Activated CD8-positive, alpha-beta memory T cell treated with anti-CD3 and anti-CD28 coated beads, Interleukin-2, amount 50 U/mL, for 4 hours (primary cell): ENCODE results near the gene FAM216B.
"Not testable (repeated sequence)": the region's sequence is repeated elsewhere in the genome, so short reads cannot be mapped to it uniquely, and the experiment has no call there.

ENCODE experiments used
- DNase-seq: peaks from one replicate; pipeline ENCODE4 v3.0.0-alpha.2; 2020

FAM216B gene

DNA sequence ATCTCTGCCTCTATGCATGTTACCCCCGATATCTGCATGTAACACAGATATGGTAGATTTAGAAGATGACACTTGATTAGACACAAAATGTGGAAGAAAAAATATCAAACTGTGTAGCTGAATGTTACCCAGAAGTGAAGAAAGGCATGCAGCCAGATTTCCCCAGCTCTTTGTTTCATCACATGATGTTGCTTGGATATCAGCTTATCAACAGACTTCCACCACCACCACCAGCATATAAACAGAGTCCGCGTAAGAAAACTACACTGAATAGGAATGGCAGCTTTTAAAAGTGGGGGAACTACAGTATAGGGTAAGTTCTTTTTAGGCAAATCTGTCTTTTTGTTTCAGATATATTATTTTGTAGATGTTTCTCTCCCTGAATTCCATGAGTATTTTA lies at the start of gene FAM216B:
FAM216B (plus strand) TSS at position 233 of the 400 bp plus-strand sequence. CDS start 2,484 bp downstream, outside the sequence.
- no peak for DNase-seq

DNA sequence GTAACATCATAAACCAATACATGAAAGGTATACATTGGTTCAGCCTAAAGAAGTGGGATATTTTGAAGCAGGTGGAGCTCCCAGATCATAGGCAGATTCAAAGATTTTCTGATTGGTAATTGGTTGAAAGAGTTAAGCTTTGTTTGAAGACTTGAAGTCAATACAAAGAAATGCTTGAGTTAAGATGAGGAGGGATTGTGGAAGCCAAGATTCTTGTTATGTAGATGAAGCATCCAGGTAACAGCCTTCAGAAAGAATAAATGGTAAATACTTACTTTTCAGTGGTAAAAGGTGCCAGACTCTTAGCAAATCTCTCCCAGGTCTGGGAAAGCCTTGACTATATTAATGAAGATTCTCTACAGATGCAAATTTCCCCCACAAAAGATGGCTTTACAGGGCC lies 49.3 kb upstream of the FAM216B start:
- DNase-seq = no peak

DNA sequence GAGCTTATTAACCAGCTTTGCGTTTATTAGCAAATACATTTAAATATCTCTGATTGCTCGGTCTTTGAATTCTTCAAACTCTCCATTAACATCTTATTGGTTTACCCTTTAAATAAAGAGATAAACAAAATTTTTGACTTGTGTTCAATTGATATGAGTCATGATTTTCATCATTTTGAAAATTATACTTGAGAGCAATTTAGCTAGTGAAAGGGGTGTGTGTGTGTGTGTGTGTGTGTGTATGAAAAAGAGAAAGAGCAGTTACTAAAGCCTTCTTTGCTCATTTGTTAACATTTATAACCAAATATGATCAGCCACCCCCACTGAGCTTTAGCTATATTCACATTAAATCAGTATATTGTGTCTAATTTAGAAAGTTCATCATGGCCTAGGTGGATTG lies 48.3 kb upstream of the FAM216B start:
- DNase-seq = no peak

DNA sequence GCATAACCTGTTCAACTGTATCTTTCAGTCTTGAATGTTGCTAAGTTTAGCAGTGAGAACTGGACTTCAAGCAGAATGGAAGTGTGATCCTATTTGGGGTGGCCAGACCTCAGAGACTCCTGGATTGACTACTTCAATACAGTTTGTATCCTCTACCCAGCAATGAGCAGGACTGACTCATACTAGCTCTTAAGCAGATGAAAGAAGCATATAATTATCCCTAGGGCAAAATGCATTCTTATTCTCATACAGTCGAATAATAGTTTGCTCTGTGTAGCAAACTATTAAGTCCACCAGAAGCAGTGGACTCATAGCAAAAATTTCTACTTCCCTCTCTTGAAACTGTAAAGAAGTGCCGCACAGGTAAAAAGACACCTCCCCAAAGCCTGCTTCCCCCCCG lies 46.4 kb upstream of the FAM216B start:
- DNase-seq = no peak

DNA sequence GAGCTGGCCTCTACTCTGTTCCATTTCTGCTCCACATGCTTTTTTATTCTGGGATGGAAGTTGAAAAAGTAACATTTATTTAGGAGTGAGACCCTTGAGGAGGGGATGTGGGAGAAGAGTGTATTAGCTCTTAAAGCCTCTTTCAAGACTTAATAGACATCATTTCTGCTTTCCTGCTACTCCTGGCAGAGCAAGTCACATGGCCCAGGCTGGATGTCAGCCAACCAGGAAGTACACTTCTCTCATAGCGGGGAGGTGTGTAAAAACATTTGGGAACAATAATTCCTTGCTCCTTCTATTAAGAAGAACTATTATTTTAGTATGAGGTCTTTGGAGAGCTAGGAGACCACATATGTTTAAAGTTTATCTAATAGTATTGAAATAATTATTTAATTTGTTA lies 40.6 kb upstream of the FAM216B start:
- no peak for DNase-seq

DNA sequence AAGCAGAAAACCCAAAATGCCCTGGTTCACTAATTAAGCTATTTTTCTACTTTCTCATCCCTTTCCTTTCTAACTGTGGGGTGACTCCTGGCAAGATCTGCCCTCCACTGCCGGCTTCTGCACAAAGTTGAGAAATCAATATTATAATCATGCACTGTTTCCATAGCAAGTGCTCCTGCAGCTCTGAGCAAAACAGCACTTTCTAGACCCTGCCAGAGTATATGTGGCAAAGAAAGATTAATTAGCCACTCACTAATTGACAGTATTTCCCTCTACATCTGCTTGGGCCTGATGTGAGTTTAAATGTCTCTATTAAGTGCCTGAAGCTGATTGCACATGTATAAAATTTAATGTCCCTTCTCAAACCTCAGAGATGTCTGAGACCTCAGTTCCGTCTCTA lies 39.5 kb upstream of the FAM216B start:
- no peak for DNase-seq

DNA sequence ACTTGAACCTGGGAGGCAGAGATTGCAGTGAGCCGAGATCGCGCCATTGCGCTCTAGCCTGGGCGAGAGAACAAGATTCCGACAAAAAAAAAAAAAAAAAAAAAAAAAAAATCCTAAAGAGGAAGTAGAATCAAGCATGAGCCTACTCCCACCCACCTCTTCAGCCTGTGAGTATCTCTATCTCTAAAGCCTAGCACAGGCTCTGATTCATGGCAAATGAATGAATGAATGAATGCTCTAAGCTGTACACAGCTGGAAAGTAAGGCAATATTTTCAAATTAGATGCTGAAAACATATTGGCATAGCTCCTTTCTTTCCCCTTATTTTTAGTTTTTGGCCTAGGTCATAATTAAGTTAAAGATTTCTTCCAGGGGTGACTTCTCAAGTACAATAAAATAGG lies 35.7 kb upstream of the FAM216B start:
- DNase-seq = no peak

DNA sequence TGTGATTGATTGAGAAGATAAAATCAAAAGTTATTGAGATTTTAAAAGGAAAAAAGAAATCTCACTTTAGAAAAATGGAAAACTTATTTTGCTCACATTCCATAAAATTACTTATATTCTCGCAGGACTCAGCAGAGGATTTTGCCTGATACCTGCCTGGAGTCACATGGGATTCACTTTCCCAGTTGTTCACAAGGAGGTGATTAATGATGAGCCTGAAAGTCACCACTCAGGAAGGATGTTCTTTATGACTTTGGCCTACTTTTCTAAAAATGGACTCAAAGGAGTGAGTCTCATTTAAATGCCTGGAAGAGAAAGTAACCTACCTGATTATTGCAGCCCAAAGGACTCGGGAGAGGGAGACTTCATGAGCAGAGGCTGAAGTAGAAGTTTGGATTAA lies 34.5 kb upstream of the FAM216B start:
- no peak for DNase-seq

DNA sequence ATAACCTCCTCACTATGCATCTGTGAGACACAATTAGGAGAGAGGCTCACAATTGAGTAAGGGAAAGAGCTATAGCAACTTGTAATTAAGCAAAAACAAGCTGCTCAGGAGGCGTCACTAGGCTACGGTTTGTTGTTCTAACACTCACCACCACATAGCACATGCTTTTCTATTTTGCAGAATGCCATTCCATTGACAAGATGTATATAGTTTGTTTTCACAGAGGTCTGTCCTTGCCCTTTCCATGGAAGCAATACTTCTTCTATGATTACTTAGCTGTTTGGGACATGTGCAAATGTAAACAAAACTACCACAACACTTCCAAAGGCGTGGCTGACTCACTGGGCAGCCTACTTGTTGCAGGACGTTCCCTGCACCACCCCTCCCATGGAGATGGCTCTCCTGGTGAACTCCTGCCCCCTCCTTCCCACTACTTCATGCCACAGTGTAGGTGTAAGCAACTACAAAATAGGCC lies 33.9 kb upstream of the FAM216B start:
- no peak for DNase-seq

DNA sequence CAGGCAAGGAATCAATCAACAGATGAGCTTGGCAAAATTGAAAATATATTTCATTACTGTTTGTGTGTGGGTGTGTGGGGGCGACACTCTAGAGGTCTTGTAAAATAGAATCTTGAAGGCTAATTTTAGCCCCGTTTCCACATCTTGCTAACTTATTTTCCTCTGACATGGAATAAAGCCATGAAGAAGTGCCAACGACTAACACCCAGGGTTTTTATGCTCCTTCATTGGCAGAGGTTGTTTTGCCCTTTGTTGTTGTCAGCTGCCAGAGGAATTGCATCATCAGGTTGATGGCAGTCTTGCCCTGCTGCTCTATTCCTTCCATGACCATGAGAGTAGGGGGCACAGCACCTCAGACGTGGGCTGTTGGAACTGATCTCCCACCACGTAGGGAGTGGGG lies 30.6 kb upstream of the FAM216B start:
- DNase-seq = no peak

DNA sequence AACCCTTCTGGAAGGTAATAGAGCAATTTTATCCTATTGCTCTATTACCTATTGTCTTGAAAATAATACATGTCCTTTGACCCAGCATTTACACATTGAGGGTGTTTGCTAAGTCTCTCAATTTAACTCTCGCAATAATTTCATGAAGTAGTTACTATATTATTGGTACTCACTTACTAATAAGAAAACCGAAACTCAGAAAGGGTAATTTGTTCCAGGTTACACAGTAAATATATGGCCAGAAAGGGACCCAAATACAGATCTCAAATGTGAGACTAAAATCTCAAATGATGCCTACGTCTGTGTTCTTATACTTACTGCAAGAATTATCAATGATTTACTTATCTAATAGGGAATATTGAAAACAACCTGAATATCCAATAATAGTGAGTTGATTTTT lies 29.7 kb upstream of the FAM216B start:
- DNase-seq = no peak

DNA sequence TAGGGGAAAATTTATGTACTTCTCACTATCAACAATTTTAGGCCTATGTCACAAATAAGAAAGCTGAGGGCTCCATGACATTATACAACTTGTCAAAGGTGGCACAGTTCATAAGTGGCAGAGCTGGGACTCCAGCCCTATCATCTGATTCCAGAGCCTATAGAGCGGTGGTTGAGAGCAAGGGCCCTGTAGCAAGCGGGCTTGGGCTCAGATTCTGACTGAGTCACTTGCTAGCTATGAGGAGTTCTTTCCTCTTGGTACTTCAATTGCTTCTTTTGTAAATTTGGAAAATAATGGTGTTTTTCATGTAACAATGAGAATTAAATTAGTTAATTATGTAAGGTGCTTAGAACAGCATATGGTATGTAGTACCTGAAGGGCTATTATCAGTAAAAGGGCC lies 28.7 kb upstream of the FAM216B start:
- no peak for DNase-seq

DNA sequence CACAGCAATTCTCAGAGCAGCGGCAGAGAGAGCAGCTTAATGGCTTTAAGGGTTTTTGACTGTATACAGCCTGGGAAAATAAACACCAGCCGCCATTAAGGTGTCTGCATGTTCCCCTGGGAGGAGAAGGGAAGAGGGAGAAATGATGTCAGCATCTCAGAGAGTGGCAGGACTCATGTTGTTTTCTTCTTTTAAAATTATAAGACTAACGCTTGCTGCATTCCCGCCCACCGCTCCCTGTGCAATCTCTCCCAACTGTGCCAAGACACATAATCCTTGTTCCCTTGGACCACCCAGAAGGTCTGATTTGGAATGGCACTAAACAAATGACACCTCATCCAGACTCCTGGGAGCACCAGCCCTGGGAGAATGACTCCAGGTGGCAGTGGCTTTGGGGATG lies 27.7 kb upstream of the FAM216B start:
- DNase-seq = no peak

DNA sequence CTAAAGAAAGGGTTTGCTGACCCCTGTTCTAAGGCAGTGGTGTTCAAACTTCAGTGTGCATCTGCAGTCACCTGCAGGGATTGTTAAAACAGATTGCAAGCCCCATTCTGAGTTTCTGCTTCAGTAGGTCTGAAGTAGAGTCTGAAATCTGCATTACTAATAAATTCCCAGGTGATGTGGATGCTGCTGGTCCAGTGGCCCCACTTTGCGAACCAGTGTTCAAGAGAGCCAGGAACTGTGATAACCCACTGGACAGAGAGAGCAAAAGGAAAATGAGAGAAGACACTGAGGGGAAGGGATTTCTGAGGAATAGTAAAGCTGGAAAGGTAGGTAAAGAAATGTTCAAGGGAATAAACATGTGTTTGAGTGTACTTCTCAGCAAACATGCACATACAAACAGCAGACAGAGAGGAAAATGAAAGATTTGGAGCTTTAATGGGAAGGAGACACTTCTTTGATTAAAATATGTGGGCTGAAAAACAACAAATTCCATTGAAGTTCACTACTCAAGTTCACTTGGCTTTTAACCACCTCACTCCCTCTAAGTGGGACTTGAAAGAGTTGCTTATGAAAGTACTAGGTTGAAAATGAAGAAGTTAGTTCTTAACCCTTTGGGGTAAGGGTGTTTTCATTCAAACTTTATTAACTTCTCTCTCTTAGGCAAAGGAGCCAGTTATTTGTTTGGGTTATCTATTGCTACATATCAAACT lies 26.4 kb upstream of the FAM216B start:
- no peak for DNase-seq

DNA sequence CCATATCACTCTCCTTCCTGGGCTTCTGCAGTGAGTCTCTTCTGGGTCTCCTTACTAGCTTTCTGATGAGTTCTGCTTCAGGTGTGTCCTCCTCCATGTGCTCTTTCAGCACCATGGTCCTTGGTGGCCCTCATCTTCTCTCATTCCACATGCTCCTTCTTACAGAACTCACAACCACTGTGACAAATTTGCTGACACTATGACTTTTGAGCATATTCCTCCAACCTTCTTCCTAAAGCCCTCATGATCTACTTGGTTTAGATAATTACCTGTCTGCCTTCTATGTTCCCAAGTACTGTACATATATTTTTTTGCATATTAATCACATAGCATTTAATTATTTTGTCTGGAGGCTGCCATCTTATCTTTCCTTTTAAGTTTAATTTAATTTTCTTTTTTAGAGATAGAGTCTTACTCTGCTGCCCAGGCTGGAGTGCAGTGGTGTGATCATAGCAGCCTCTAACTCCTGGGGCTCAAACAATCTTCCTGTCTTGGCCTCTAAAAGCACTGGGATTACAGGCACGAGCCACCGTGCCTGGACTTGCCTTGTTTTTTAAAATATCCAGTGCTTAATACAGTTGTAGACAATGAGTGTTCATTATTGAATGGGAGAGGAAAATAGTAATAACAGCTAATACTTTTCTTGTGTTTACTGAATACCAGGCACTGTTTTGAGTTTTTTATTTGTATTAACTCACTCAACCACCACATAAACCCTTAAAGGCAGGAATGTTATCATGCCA lies 23.5 kb upstream of the FAM216B start:
- no peak for DNase-seq

DNA sequence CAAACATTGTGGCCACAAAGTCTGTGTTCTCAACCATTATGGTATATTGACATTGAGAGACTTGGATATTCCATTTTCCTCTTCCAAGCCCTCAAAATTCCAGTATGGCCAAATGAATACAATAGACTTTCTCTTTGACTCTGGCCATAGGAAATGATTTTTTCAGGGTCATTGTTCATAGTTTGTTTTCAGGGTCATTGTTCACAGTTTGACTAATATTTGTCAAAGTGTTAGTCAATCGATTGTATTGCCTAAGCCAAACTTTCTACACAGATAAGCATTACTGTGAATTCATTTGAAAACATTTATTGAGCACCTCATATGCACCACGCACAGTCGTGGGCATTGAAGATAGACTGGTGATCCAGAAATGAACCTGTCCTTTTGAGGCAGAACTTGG lies 22.9 kb upstream of the FAM216B start:
- no peak for DNase-seq

DNA sequence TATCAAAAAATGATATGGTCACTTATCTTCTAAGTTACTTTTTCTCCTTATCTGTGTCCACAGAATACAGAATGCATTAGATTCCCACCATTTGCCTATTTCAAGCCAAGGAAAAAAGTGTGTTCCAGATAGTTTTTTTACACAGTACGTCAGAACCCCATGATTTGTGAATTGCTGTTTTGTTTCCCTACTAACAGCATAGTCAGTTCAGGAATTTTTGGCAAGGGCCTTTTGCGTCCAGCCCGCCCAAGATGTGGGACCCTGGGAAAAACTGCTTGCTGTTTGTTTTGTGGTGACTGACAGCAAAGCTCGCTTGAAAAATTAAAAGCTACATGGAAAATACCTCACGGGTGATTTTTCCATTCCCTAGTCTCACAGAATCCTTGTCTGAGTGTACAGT lies 20.4 kb upstream of the FAM216B start:
- DNase-seq = no peak

DNA sequence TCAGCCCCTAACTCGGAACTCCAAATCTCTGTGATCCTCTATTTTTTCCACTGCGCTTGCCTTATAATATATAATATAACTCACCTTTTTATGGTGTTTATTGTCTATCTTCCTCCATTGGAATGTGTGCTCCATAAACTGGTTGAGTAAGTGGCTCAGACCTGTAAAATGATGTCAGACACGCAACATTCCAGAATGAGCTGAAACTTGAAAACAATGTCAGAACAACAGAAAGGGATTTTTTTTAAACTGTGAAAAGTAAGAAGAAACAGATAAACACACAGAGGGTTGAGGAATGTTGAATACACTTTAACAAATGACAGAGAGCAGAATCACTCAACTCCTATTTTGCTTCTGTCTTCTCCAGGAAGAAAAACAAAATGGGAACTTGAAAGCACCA lies 19.1 kb upstream of the FAM216B start:
- no peak for DNase-seq

DNA sequence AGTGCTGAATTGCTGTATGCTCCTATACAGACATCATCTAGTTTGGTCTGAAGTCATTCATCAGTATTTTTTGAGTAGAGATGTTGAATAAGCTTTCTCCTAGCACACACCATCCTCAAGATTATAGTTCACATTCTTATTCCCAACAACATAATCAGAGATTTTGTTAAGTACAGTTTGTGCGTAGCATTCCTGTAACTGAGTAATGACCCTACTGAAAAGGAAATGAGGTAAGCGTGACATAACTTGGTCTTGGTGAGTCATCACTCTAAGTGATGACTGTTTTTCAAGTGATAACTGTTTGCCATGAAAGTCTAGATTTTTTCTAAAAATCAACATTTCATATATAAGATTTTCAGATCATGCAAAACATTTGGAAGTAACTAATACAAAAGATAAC lies 18.5 kb upstream of the FAM216B start:
- no peak for DNase-seq

DNA sequence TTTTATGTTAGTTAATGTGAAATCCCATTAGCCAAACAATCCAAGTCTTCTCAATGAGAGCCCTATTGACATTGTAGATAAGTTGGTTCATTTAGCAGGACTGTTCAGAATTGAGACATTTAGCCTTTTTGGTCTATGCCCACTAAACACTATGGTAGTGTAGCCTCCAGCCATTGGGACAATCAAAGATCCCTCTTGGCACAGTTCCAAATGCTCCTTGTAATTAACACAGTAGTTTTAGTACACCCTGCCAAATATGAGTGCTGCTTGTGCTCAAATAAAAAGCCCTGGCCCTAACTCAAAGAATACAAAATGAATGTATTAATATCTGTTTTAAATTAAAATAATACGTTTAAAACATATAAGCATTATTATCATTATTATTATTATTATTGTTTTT lies 15.4 kb upstream of the FAM216B start:
- no peak for DNase-seq

DNA sequence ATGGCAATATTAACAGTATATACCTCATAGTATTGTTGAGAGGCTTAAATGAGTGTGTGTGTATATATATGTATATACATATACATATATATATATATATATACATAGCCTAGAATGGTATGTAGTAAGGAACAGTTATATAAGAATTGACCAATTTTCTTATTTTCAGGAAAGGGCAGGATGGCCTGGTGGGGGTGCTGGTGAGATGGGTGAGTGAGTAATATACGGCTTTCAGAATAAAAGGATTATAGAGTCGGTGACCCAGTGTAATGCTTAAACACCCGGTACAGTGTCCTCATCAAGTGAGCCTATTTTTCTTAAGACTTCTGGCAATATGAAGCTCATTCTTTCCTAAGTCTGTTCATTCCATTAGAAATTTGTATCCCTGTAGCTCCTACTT lies 11.7 kb upstream of the FAM216B start:
- DNase-seq = no peak

DNA sequence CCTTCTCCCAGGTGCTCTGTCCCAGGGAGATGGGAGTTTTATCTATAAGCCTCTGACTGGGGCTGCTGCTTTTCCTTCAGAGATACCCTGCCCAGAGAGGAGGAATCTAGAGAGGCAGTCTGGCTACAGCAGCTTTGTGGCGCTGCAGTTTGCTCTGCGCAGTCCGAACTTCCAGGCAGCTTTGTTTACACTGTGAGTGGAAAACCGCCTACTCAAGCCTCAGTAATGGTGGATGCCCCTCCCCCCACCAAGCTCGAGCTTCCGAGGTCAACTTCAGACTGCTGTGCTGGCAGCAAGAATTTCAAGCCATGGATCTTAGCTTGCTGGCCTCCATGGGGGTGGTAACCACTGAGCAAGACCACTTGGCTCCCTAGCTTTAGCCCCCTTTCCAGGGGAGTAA lies 4.8 kb upstream of the FAM216B start:
- not testable (repeated sequence) for DNase-seq

DNA sequence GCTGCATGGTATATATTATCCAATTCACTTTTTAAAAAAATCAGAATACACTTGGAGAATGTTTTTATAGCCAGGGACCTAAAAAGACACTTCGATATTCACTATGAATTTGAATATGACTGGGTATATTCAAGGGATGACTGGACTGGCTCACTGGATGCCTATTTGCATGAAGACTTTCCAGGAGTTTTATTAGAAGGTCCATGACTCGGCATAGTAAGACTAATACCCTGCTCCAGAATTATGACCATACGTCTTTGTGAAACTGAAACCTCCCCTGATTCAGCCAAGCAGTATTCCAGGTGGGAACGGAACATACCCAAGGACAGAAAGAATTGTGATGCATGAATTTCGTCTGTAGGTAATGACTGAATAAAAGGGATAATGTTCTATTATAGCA lies 3.9 kb upstream of the FAM216B start:
- DNase-seq = no peak

DNA sequence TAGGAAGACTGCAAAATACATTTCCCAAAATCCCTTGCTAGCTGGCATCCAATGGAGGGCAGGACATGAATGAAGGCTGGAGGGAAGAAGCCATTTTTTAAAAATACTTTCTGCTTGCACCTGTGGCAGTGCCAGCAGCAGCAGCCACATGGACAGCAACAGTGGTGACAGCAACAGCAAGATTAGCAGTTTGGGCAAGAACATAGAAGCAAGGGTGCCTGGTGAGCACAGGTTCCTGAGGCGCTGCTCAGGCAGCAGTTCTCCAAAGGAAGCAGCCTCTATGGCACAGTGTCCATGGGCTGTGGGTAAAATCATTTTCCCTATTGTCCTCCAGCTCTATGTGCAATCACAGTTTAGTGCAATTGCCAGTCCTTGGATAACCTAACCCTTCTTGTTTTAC lies 1.3 kb upstream of the FAM216B start:
- DNase-seq = no peak

DNA sequence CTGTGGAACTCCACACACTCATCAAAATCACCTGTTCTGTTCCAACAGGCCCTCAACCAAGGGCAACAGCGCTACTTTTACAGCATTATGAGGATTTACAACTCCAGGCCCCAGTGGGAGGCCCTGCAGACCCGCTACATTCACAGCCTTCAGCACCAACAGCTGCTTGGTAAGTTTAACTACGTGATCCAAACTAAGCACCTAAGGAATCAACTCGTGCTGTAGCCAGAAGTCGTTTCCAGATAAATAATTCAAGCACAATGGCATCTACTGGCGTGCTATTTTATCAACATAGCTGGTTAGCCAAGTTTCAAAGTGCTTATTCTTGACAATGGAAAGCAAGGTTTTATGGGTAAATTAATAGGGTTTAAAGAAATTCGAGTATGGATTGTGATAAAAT lies 5.3 kb downstream of the FAM216B start:
- DNase-seq = no peak
